ENCODE data around the gene CYP1A2. TPM values are rescaled to one million over a fixed set of nuclear protein-coding genes. Genes with fewer than 3 reads are reported as not detected.

CYP1A2 gene
- total and polyA plus RNA-seq, 2 of the 13 experiments (the other 11 are each of a cell fraction or from before 2014, with no cell fraction given), result 0.07 TPM; not detected in 1

- ATAC-seq (peak; percentile 70), DNase-seq (ENCODE audit: low spot score) (peak; percentile 46), FAIRE-seq (no peak)
- Histone ChIP-seq H3K4me1 (ENCODE audit: insufficient read depth, low read length) (peaks cover 69% of the 10 kb centered on the region), H3K4me3 (replicated peaks in 1 of 3; ENCODE audit: insufficient read depth in 1 of 3, low read depth in 2 of 3, low read length in 3 of 3) (peak overlapping the region; percentile 69 to 80 (median 71)), H3K9me3 (ENCODE audit: low read length) (no peaks in the 10 kb centered on the region), H3K79me2 (ENCODE audit: insufficient read depth, low read length) (no peaks in the 10 kb centered on the region), H3K4me2 (ENCODE audit: low read depth, low read length) (peak overlapping the region; percentile 63), H3K9ac (ENCODE audit: insufficient read depth, low read depth, low read length) (peak overlapping the region; percentile 73), H3K36me3 (replicated peaks in 1 of 2; ENCODE audit: control insufficient read depth in 1 of 2, insufficient read depth in 2 of 2, low read length in 2 of 2) (no peaks in the 10 kb centered on the region), H4K20me1 (ENCODE audit: insufficient read depth, low read length) (no peaks in the 10 kb centered on the region), H2AFZ (ENCODE audit: low read length) (no peak overlapping the region), H3K27ac (ENCODE audit: extremely low read length, insufficient read depth, low read length) (peak overlapping the region; percentile 94), H3K27me3 (ENCODE audit: control insufficient read depth in 1 of 2, insufficient read depth in 2 of 2, low read length in 2 of 2) (no peaks in the 10 kb centered on the region)
- ChIA-PET POLR2A (interaction anchor here (0.7 to 4.3 kb wide), 10 partner anchors 10 to 283 kb away, joined by 3 to 53 read pairs (median 4); partner anchors contain the start of genes CYP1A2 and EDC3), CTCF (ENCODE audit: low intra/inter-chr PET ratio, low total read pairs) (no interaction called here)
- BruUV-seq (replicated peaks), result no TSS peak
- intact Hi-C loops (cut with micrococcal nuclease; ENCODE audit: unreplicated experiment) (no loop called here), in situ Hi-C loops (cut with HindIII; ENCODE audit: extremely low pct_ligation_motif_present, low pct_unique_long_range_greater_than_20kb) (no loop called here)
- 42% methylated on average over 16 of the region's 86 CpGs for WGBS (ENCODE audit: low lambda C conversion rate)
- TF ChIP-seq CHD2 (IDR thresholded peaks at IDR 0.05; ENCODE audit: low read depth, low read length) (peak; percentile 72), SOX5 (CRISPR knock-in tag; IDR thresholded peaks at IDR 0.05; ENCODE audit: borderline replicate concordance) (no peak), ZNF282 (IDR thresholded peaks at IDR 0.05; ENCODE audit: partially characterized antibody) (no peak), BRCA1 (CRISPR knock-in tag; IDR thresholded peaks at IDR 0.05) (no peak), ZFAT (CRISPR knock-in tag; conservative IDR thresholded peaks at IDR 0.05) (no peak), ZFYVE20 (CRISPR knock-in tag; IDR thresholded peaks at IDR 0.05; ENCODE audit: borderline replicate concordance, low read depth) (no peak), KAT2B (IDR thresholded peaks at IDR 0.05; ENCODE audit: borderline replicate concordance, low read depth, low read length) (no peak), THRA (CRISPR knock-in tag; IDR thresholded peaks at IDR 0.05; ENCODE audit: borderline replicate concordance) (peak; percentile 98), CENPT (CRISPR knock-in tag; IDR thresholded peaks at IDR 0.05; ENCODE audit: low read depth) (no peak), ARNT (IDR thresholded peaks at IDR 0.05) (peak; percentile 96), ZNF30 (CRISPR knock-in tag; IDR thresholded peaks at IDR 0.05) (no peak), ZNF597 (CRISPR knock-in tag; IDR thresholded peaks at IDR 0.05) (no peak), ARID4A (CRISPR knock-in tag; IDR thresholded peaks at IDR 0.05; ENCODE audit: borderline replicate concordance) (peak; percentile 61; the same call in 1 of the 2 replicates), ZNF567 (CRISPR knock-in tag; IDR thresholded peaks at IDR 0.05; ENCODE audit: borderline replicate concordance) (no peak), MATR3 (CRISPR knock-in tag; IDR thresholded peaks at IDR 0.05) (no peak), MTA1 (CRISPR knock-in tag; IDR thresholded peaks at IDR 0.05; ENCODE audit: borderline replicate concordance) (peak; percentile 70; the same call in 1 of the 2 replicates), ZNF839 (CRISPR knock-in tag; IDR thresholded peaks at IDR 0.05; ENCODE audit: borderline replicate concordance) (no peak), ERF (CRISPR knock-in tag; IDR thresholded peaks at IDR 0.05) (peak; percentile 21; the same call in 1 of the 2 replicates)
Observed at GRCh38 chr15:74725845-74726773, 22.5 kb upstream of the CYP1A2 start.
